Panc1 (cell line): Measurements from ENCODE around the gene RNU5D-1. TPM values are rescaled to one million over a fixed set of nuclear protein-coding genes. Genes with fewer than 3 reads are reported as not detected.

Experiments used
- ATAC-seq: fragments of 200-7000 bp; cut with Tn5 transposase; 2 replicates; pipeline ENCODE4 v1.9.1; 2020; ENCODE audit warnings: mild to moderate bottlenecking, moderate library complexity
- BruUV-seq: library from RNA; stranded (reverse); fragments of 400-500 nt; replicated peaks from 2 replicates; lab custom pipeline; 2021; lab: Mats Ljungman, UMichigan
- CTCF ChIA-PET: fragments of 300-600 bp; sonication (Branson Sonifier 250); formaldehyde crosslinking; loops from one replicate; lab custom pipeline; 2022; ENCODE audit warnings: antibody characterized with exemption; lab: Charles Lee
- POLR2A ChIA-PET: fragments of 300-600 bp; sonication (Branson Sonifier 250); formaldehyde crosslinking; loops from one replicate; lab custom pipeline; 2022; ENCODE audit warnings: antibody characterized with exemption; lab: Charles Lee
- DNase-seq: peaks from one replicate; pipeline ENCODE4 v3.0.0-alpha.2; 2010; ENCODE audit warnings: low read depth, low spot score
- H3K27ac ChIP-seq: 2 replicates; pipeline ENCODE4 v1.5.1; 2011; ENCODE audit warnings: mild to moderate bottlenecking, low read length, inconsistent platforms
- H3K27me3 ChIP-seq: fragments of 200-500 bp; sonication (Bioruptor generic); 2 replicates; pipeline ENCODE4 v1.6.0; 2014; ENCODE audit warnings: low read length, inconsistent platforms; ENCODE audit not compliant: control insufficient read depth, insufficient read depth
- H3K36me3 ChIP-seq: fragments of 200-500 bp; sonication (Bioruptor generic); 2 replicates; pipeline ENCODE4 v1.5.1; 2014; ENCODE audit warnings: inconsistent platforms, mild to moderate bottlenecking, low read length, moderate library complexity; ENCODE audit not compliant: control insufficient read depth, insufficient read depth
- H3K4me1 ChIP-seq: 2 replicates; pipeline ENCODE4 v1.5.1; 2011; ENCODE audit warnings: inconsistent platforms, mild to moderate bottlenecking, low read length, moderate library complexity; ENCODE audit not compliant: control insufficient read depth, insufficient read depth
- H3K4me3 ChIP-seq, 2 experiments: 2 replicates each; pipeline ENCODE4 v1.5.1; 2011 to 2012; ENCODE audit warnings: low read depth in 2 of 2, low read length in 2 of 2, mild to moderate bottlenecking in 2 of 2, inconsistent platforms in 1 of 2, moderate library complexity in 1 of 2
- H3K9me3 ChIP-seq: fragments of 200-500 bp; sonication (Bioruptor generic); 2 replicates; pipeline ENCODE4 v1.5.1; 2014; ENCODE audit warnings: low read depth, mild to moderate bottlenecking, inconsistent platforms, low read length, moderate library complexity; ENCODE audit not compliant: control insufficient read depth, insufficient read depth
- POLR2AphosphoS5 ChIP-seq: IDR thresholded peaks from 2 replicates; pipeline ENCODE4 v1.6.1; 2012; ENCODE audit warnings: mild to moderate bottlenecking, low read depth, low read length, moderate library complexity
- SIN3A ChIP-seq: IDR thresholded peaks from 2 replicates; pipeline ENCODE4 v1.6.1; 2012; ENCODE audit warnings: low read depth, mild to moderate bottlenecking, low read length, moderate library complexity, borderline replicate concordance; ENCODE audit not compliant: insufficient read depth
- TCF7L2 ChIP-seq: IDR thresholded peaks from 2 replicates; pipeline ENCODE4 v1.6.1; 2011; ENCODE audit warnings: mild to moderate bottlenecking, low read depth, low read length, inconsistent platforms
- in situ Hi-C: cut with HindIII; loops from 2 replicates; pipeline ENCODE4 v1.10.0; 2016; ENCODE audit warnings: low sequenced_read_pairs, low pct_unique_long_range_greater_than_20kb
- intact Hi-C: fragments of 100-400 bp; cut with micrococcal nuclease; formaldehyde crosslinking; loops from one replicate; pipeline ENCODE4 v1.10.0; 2022; ENCODE audit not compliant: unreplicated experiment
- total RNA-seq: library from RNA; stranded (reverse); gene quantifications from one replicate; pipeline ENCODE4 v1.2.1, GENCODE V29; 2021; ENCODE audit not compliant: unreplicated experiment
- TF ChIP-seq, protein P1 (sequence below), 2 experiments: IDR thresholded peaks; 2 replicates each; pipeline ENCODE4 v1.6.1; 2011 to 2012; ENCODE audit warnings: low read depth in 2 of 2, control low read depth in 1 of 2, low read length in 1 of 2, mild to moderate bottlenecking in 1 of 2, moderate library complexity in 1 of 2; ENCODE audit not compliant: insufficient read depth in 1 of 2
- TF ChIP-seq, protein P2 (sequence below): fragments of 450-650 bp; IDR thresholded peaks from 2 replicates; pipeline ENCODE4 v1.5.1; 2017; ENCODE audit warnings: mild to moderate bottlenecking

RNU5D-1 gene
- total RNA-seq, 1 experiment from 2014 or later = not detected

DNA sequence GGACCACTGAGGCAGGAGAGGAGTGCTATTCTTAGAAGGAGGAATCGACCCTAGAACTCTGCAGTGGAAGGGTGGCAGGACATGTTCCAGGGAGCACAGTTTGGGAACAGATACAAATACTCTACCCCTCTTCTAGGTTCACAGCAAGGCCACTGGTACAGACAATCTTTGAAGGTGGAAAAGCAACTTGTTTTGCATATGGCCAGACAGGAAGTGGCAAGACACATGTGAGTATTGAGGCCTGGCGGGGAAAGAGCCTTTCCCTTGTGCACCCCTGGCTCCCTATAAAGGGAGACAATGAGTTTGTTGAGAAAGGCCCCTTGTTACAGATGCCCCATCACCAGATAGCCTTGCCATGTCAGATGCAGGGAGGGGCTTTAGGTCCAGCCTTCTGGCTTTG lies 26.4 kb upstream of the RNU5D-1 start:
- no peak overlapping the region for H3K4me3 ChIP-seq
- BruUV-seq = no TSS peak
- no peak for TF ChIP-seq TCF7L2
- TF ChIP-seq POLR2AphosphoS5 = no peak
- TF ChIP-seq, protein P1, sequence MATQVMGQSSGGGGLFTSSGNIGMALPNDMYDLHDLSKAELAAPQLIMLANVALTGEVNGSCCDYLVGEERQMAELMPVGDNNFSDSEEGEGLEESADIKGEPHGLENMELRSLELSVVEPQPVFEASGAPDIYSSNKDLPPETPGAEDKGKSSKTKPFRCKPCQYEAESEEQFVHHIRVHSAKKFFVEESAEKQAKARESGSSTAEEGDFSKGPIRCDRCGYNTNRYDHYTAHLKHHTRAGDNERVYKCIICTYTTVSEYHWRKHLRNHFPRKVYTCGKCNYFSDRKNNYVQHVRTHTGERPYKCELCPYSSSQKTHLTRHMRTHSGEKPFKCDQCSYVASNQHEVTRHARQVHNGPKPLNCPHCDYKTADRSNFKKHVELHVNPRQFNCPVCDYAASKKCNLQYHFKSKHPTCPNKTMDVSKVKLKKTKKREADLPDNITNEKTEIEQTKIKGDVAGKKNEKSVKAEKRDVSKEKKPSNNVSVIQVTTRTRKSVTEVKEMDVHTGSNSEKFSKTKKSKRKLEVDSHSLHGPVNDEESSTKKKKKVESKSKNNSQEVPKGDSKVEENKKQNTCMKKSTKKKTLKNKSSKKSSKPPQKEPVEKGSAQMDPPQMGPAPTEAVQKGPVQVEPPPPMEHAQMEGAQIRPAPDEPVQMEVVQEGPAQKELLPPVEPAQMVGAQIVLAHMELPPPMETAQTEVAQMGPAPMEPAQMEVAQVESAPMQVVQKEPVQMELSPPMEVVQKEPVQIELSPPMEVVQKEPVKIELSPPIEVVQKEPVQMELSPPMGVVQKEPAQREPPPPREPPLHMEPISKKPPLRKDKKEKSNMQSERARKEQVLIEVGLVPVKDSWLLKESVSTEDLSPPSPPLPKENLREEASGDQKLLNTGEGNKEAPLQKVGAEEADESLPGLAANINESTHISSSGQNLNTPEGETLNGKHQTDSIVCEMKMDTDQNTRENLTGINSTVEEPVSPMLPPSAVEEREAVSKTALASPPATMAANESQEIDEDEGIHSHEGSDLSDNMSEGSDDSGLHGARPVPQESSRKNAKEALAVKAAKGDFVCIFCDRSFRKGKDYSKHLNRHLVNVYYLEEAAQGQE (IDR thresholded peaks at IDR 0.05; ENCODE audit: insufficient read depth in 1 of 2, low read depth in 2 of 2, low read length in 1 of 2) = no peak
- TF ChIP-seq, protein P2, sequence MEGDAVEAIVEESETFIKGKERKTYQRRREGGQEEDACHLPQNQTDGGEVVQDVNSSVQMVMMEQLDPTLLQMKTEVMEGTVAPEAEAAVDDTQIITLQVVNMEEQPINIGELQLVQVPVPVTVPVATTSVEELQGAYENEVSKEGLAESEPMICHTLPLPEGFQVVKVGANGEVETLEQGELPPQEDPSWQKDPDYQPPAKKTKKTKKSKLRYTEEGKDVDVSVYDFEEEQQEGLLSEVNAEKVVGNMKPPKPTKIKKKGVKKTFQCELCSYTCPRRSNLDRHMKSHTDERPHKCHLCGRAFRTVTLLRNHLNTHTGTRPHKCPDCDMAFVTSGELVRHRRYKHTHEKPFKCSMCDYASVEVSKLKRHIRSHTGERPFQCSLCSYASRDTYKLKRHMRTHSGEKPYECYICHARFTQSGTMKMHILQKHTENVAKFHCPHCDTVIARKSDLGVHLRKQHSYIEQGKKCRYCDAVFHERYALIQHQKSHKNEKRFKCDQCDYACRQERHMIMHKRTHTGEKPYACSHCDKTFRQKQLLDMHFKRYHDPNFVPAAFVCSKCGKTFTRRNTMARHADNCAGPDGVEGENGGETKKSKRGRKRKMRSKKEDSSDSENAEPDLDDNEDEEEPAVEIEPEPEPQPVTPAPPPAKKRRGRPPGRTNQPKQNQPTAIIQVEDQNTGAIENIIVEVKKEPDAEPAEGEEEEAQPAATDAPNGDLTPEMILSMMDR = no peak
- TF ChIP-seq SIN3A = no peak
- no peak for DNase-seq
- H3K36me3 ChIP-seq = peaks cover 27% of the 10 kb centered on the region
- no peaks in the 10 kb centered on the region for H3K4me1 ChIP-seq
- H3K27me3 ChIP-seq = no peaks in the 10 kb centered on the region
- H3K9me3 ChIP-seq = no peaks in the 10 kb centered on the region
- ATAC-seq = no peak
- no peak overlapping the region for H3K27ac ChIP-seq
- in situ Hi-C loops = no loop called here
- intact Hi-C loops = no loop called here
- ChIA-PET POLR2A (no interaction called here), CTCF (no interaction called here)

DNA sequence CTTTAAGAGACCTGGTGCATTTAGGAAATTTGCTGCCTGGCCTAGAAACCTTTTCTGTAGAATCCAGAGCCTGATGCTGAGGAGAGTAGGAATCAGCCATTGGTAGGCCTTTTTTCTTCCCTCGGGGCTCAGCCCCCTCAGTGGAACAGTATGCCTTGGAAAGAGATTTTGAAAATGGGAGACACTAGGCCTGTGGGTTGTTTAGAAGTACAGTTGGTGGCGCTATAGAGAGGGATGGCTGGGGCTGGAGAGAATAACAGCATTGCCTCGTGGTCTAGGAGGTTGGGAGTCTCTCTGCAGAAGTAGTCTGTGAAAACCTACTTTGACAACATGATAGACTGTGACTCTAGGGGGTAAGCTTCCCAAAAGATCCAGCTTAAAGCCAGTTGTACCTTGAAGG lies 16.9 kb upstream of the RNU5D-1 start:
- ATAC-seq = no peak

More for the DNA sequence above, 16.9 kb upstream of the RNU5D-1 start:
- Histone ChIP-seq H3K4me3 (no peak overlapping the region), H3K36me3 (peaks cover 10% of the 10 kb centered on the region), H3K4me1 (no peaks in the 10 kb centered on the region), H3K27me3 (no peaks in the 10 kb centered on the region), H3K27ac (no peak overlapping the region), H3K9me3 (no peaks in the 10 kb centered on the region)
- DNase-seq = no peak
- ChIA-PET POLR2A (interaction anchor here (0.7 to 1.2 kb wide), 2 partner anchors 28 to 47 kb away, joined by 3 to 4 read pairs; partner anchors contain the start of gene RPS8), CTCF (no interaction called here)
- TF ChIP-seq SIN3A (no peak), TCF7L2 (no peak), POLR2AphosphoS5 (no peak)
- TF ChIP-seq, protein P1 (IDR thresholded peaks at IDR 0.05; ENCODE audit: insufficient read depth in 1 of 2, low read depth in 2 of 2, low read length in 1 of 2) = no peak
- TF ChIP-seq, protein P2 = no peak
- intact Hi-C loops (no loop called here), in situ Hi-C loops (no loop called here)
- BruUV-seq = no TSS peak
